Lung (tissue), 12 donors: ENCODE measurements around the gene ERICH4. TPM values are rescaled to one million over a fixed set of nuclear protein-coding genes. Genes with fewer than 3 reads are reported as not detected.

ENCODE experiments used
- ATAC-seq: fragments of 200-7000 bp; cut with Tn5 transposase; one replicate; pipeline ENCODE4 v1.9.1; 2020; ENCODE audit warnings: moderate number of reproducible peaks; ENCODE audit not compliant: insufficient read depth, low FRiP score
- DNase-seq, 3 donors: peaks; one replicate each; pipeline ENCODE4 v3.0.0-alpha.2; 2013 to 2017
- H3K27ac ChIP-seq, 2 donors: one replicate each; pipeline ENCODE4 v1.5.1; 2013; ENCODE audit warnings: mild to moderate bottlenecking in 2 of 2, moderate library complexity in 2 of 2, control low read depth in 1 of 2, inconsistent platforms in 1 of 2, low read depth in 1 of 2, low read length in 1 of 2
- H3K27me3 ChIP-seq, 3 donors: one replicate each; pipeline ENCODE4 v1.5.1; 2013; ENCODE audit warnings: low read length in 2 of 3; ENCODE audit not compliant: control insufficient read depth in 3 of 3, insufficient read depth in 3 of 3
- H3K36me3 ChIP-seq, 4 donors: one replicate each; pipeline ENCODE4 v1.5.1; 2013; ENCODE audit warnings: low read length in 4 of 4, mild to moderate bottlenecking in 1 of 4, moderate library complexity in 1 of 4; ENCODE audit not compliant: control insufficient read depth in 4 of 4, insufficient read depth in 4 of 4
- H3K4me1 ChIP-seq, 5 donors: one replicate each; pipeline ENCODE4 v1.5.1; 2013; ENCODE audit warnings: low read length in 5 of 5, mild to moderate bottlenecking in 2 of 5, moderate library complexity in 1 of 5; ENCODE audit not compliant: control insufficient read depth in 5 of 5, insufficient read depth in 5 of 5
- H3K4me3 ChIP-seq: one replicate; pipeline ENCODE4 v1.5.1; 2013; ENCODE audit warnings: mild to moderate bottlenecking, control low read depth, moderate library complexity
- H3K9ac ChIP-seq, 2 donors: one replicate each; pipeline ENCODE4 v1.5.1; 2013; ENCODE audit warnings: low read length in 2 of 2, control low read depth in 1 of 2; ENCODE audit not compliant: insufficient read depth in 1 of 2
- H3K9me3 ChIP-seq, 4 donors: one replicate each; pipeline ENCODE4 v1.5.1; 2013; ENCODE audit warnings: low read length in 3 of 4, mild to moderate bottlenecking in 1 of 4, moderate library complexity in 1 of 4; ENCODE audit not compliant: control insufficient read depth in 4 of 4, insufficient read depth in 3 of 4
- CTCF ChIP-seq: IDR thresholded peaks from 2 replicates; pipeline ENCODE4 v1.5.1; 2012; ENCODE audit warnings: mild to moderate bottlenecking; ENCODE audit errors: control extremely low read depth, extremely low read depth
- WGBS, 2 donors: extraction: QIAGEN DNeasy Blood & Tissue Kit; methylation state at CpG; one replicate each; pipeline ENCODE4 v1.1.7; 2013; 5-methylcytosine and 5-hydroxymethylcytosine counted together
- polyA plus RNA-seq, 2 donors: library from polyadenylated mRNA; stranded (reverse); fragments of 200-250 nt; gene quantifications; one replicate each; pipeline ENCODE4 v1.2.1, GENCODE V29; 2013
- total RNA-seq, 2 donors: library from RNA; depleted of rRNA in 1 of 2; stranded (reverse); fragments of >200 nt in 1 of 2; gene quantifications; one replicate each; pipeline ENCODE4 v1.2.1, GENCODE V29; 2014 to 2021
- donor health status: control.
- donor health status: control.
- donor health status: Bipolar disorder and iron deficiency.
- donor health status: healthy.
- donor health status: DM: yes; HTN: yes; CAD: no.

Gene ERICH4
- total and polyA plus RNA-seq, 4 donors = 0.16 TPM; not detected in 3

- Histone ChIP-seq H3K9me3 (no peaks in the 10 kb centered on the region), H3K4me1 (peaks cover 0 to 19% (median 10%) of the 10 kb centered on the region in 5 donors), H3K27me3 (no peaks in the 10 kb centered on the region), H3K4me3 (peak overlapping the region; percentile 92), H3K9ac (peak overlapping the region; percentile 95 to 97), H3K27ac (peak overlapping the region; percentile 88 to 90), H3K36me3 (peaks cover 0 to 6% (median 0%) of the 10 kb centered on the region in 4 donors)
- DNase-seq (peak in 1 of 3 donors; percentile 18), ATAC-seq (no peak)
- TF ChIP-seq CTCF = no peak
- WGBS, 2 donors = 0% methylated on average over 5 of the region's 5 CpGs
Observed at GRCh38 chr19:41398050-41398418, 44.9 kb upstream of the ERICH4 start.

DNA sequence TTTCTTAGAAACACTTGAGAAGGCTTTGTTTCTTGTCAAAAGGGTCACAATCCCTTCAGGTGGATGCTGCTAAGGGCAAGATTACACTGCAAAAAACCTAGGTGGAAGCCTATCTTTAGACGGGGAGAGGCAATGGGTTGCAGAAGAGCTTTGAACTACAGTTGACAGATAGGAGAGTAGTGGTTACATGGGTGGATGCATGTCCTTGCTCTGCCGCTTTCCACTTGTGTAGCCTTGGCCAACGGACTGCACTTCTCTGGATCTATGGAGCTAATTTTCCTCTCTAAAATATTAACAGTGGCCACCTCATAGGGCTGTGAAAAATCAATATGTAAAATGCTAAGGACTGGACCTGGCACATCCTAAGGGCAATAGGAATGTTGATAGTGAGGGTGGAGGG lies 44.4 kb upstream of the ERICH4 start:
- 43 to 65% methylated on average over 3 of the region's 3 CpGs for WGBS, 2 donors

DNA sequence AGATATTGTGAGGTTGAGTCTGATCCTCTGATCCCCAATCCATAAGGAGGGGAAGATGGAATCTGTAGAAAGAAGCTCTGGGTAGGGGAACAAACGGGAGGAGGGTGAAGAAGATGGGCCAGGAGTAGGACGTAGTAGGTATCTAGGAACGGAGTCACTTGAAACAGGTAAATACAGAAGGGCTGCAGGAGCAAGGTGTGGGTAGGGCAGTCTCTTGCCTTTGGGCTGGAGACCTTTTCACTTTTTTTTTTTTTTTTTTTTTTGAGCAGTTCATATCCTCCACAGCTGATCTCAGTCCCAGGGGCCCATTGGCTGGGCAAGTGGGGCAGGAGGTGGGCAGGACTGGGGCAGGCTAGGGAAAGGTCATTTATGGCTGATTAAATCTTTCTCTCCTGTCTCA lies 43.9 kb upstream of the ERICH4 start:
- Histone ChIP-seq H3K27ac (no peak overlapping the region), H3K4me3 (no peak overlapping the region), H3K4me1 (peaks cover 0 to 19% (median 10%) of the 10 kb centered on the region in 5 donors), H3K27me3 (no peaks in the 10 kb centered on the region), H3K9ac (no peak overlapping the region), H3K9me3 (no peaks in the 10 kb centered on the region), H3K36me3 (peaks cover 0 to 6% (median under 1%) of the 10 kb centered on the region in 4 donors)
- no peak for DNase-seq
- TF ChIP-seq CTCF = no peak
- 78 to 91% methylated on average over 3 of the region's 3 CpGs for WGBS, 2 donors
- ATAC-seq = no peak

More for the DNA sequence above, 44.4 kb upstream of the ERICH4 start:
- DNase-seq (no peak), ATAC-seq (no peak)
- Histone ChIP-seq H3K9me3 (no peaks in the 10 kb centered on the region), H3K36me3 (peaks cover 0 to 6% (median under 1%) of the 10 kb centered on the region in 4 donors), H3K4me3 (peak overlapping the region; percentile 8), H3K4me1 (peaks cover 0 to 19% (median 10%) of the 10 kb centered on the region in 5 donors), H3K27ac (peak overlapping the region in 1 of 2 donors; percentile 88), H3K27me3 (no peaks in the 10 kb centered on the region), H3K9ac (peak overlapping the region; percentile 95 to 97)
- TF ChIP-seq CTCF = no peak

- DNase-seq = no peak
- Histone ChIP-seq H3K4me1 (peaks cover 0 to 19% (median 10%) of the 10 kb centered on the region in 5 donors), H3K9ac (no peak overlapping the region), H3K4me3 (no peak overlapping the region), H3K27ac (no peak overlapping the region), H3K36me3 (peaks cover 0 to 6% (median under 1%) of the 10 kb centered on the region in 4 donors), H3K27me3 (no peaks in the 10 kb centered on the region), H3K9me3 (no peaks in the 10 kb centered on the region)
- no peak for ATAC-seq
- WGBS, 2 donors = 93 to 95% methylated on average over 2 of the region's 2 CpGs
- no peak for TF ChIP-seq CTCF
Observed at GRCh38 chr19:41399525-41399924, 43.4 kb upstream of the ERICH4 start.
